ENCODE data around the gene TACR1. TPM values are rescaled to one million over a fixed set of nuclear protein-coding genes. Genes with fewer than 3 reads are reported as not detected.
A peak's percentile ranks its signal among the peaks of the same experiment; 100 is the strongest.
"Not testable (repeated sequence)": the region's sequence is repeated elsewhere in the genome, so short reads cannot be mapped to it uniquely, and the experiment has no call there.

TACR1 gene
- total RNA-seq, 2 donors from 2014 or later, result not detected

DNA sequence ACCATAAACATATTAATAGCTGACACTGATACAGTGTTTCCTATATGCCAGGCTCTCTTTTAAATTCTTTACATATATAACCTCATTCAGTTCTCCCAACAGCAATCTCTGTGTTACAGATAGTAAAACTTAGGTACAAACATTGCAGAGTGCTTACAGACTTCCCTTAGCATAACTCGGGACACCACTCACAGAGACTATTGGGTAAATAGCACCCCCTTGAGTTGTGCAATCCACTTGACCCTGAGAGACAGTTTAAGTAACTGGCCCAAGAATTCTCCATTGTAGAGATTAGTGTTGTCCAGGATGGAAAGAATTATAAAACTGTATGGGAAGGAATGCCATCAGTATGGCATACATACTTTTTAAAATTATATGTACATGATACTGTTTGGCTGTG, 130.8 kb downstream of the TACR1 start:
- Mint-ChIP-seq H3K9me3 (no peaks in the 10 kb centered on the region), H3K4me1 (no peaks in the 10 kb centered on the region), H3K4me3 (no peak overlapping the region), H3K36me3 (ENCODE audit: low read depth) (no peaks in the 10 kb centered on the region), H3K27ac (no peak overlapping the region), H3K27me3 (no peaks in the 10 kb centered on the region)
- ATAC-seq (replicated peaks), result no peak

DNA sequence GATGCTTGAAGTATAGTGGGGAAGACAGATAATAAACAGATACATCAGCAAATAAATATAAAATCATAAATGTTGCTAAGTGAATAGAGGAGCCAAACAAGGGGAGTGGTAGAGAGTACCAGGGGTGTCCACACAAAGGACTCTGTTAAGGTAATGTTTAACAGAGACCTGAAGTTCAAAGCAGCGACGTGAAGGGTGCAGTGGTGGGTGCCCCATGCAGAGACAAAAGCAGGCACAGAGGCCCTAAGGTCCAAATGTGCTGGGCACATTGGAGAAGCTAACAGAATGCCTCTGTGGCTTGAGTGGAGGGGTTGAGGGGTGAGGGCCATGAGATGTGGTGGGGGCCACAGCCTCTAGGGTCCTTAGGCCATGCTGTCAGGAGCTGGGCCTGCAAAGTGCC, 131.8 kb downstream of the TACR1 start:
- no peaks in the 10 kb centered on the region for H3K9me3 Mint-ChIP-seq
- no peak overlapping the region for H3K4me3 Mint-ChIP-seq
- no peaks in the 10 kb centered on the region for H3K36me3 Mint-ChIP-seq (ENCODE audit: low read depth)
- ATAC-seq (replicated peaks), result no peak
- H3K27me3 Mint-ChIP-seq, result no peaks in the 10 kb centered on the region
- no peak overlapping the region for H3K27ac Mint-ChIP-seq
- no peaks in the 10 kb centered on the region for H3K4me1 Mint-ChIP-seq

DNA sequence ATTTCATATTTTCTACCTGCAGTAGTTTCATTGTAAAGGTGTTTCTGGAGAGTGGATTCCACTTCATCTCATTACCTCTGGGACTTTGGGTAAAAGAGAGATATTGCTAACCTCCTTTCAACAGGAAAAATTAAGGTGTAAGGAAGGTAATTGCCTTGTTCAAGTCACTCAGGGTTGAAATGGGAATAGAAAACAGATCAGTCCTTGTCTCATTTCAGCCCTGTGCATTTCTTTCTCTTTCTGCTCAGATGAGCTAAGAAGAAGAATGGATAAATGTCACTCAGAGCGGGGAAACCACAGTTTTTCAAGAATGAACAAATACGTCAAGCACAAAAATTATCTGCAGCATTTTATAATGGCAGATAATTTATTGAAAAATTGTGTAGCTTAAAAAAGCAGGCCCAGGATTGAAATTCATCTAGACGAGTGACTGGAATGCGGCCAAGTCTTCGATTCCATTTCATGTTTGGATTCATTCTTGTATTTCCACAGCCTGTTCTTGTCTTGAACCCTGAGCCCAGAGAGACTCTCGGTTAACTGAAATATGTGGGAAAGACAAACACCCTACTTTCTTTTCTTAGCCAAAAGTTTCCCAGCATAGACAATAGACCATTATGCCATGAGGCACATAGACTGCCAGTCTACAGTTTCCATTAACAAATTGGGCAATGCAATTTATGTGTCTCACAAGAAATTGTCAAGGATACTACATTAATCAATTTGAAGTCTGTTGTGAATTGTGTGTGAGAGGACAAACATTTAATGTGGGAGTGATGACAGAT, 133.0 kb downstream of the TACR1 start:
- H3K27ac Mint-ChIP-seq, result no peak overlapping the region
- H3K27me3 Mint-ChIP-seq, result no peaks in the 10 kb centered on the region
- H3K4me1 Mint-ChIP-seq, result no peaks in the 10 kb centered on the region
- no peak for ATAC-seq (replicated peaks)
- H3K36me3 Mint-ChIP-seq (ENCODE audit: low read depth), result no peaks in the 10 kb centered on the region
- H3K9me3 Mint-ChIP-seq, result no peaks in the 10 kb centered on the region
- H3K4me3 Mint-ChIP-seq, result no peak overlapping the region

DNA sequence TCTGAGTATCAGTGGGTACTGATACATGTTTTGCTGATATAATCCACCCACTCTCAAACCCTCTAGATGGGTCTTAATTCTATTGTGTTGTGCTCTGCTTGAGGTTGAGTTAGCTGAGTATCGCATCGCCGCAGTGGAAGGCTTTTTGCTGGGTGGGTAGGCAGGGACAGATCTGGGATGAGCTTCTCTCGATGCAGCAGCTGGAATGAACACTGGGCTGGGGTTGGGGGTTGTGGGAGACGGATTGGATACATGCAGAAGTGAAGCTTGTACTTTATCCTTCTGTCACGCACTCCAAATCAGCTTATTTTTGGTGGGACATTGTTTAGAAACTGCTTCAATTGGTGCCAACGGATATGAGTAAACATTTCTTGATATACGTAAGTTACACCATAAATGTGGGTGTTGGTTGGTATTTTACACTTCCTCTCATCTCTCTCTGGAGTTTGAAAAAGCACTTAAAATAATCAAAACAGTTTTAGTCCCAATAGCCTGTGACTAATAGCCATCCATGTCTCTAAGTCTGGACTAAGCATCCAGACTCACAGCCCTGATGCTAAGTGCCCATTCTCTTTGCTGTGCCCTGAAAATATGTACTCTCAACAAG, 133.8 kb downstream of the TACR1 start:
- H3K9me3 Mint-ChIP-seq, result no peaks in the 10 kb centered on the region
- no peak overlapping the region for H3K27ac Mint-ChIP-seq
- peak; percentile 62 for ATAC-seq (replicated peaks)
- H3K4me1 Mint-ChIP-seq, result no peaks in the 10 kb centered on the region
- H3K36me3 Mint-ChIP-seq (ENCODE audit: low read depth), result no peaks in the 10 kb centered on the region
- no peaks in the 10 kb centered on the region for H3K27me3 Mint-ChIP-seq
- H3K4me3 Mint-ChIP-seq, result no peak overlapping the region

DNA sequence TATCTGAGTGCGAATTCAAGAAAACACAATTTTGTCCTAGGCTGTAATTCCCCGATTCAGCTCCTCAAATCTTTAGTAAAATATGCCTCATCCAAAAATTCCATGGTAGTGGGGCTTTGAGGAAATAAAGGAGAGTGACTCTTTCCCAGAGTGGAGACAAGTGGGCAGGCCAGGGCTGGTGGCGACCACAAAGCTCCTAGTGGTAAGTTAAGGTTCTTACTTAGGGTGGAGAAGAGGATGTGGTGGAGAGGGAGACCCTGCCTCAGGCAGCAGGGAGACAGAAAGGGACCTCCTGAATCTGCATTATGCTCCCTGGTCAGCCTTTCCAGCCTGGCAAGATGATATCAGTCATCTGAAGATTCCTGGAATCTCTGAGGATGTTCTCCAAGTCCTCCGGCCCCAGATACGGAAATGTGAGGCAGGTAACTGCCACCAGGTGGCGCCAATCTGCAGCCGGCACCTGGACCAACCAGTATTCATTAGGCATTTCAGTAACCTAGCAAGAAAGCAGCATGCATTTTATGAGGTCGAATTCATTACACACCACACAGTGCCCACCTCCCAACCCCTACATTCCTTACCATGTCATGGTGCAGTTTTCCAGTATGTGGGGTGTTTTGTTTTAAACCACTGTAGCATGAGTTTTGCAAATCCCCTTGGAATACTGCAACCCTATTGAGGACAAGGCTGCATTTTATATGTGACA, 134.5 kb downstream of the TACR1 start:
- H3K27ac Mint-ChIP-seq, result no peak overlapping the region
- ATAC-seq (replicated peaks), result peak; percentile 59
- H3K4me1 Mint-ChIP-seq, result no peaks in the 10 kb centered on the region
- no peaks in the 10 kb centered on the region for H3K36me3 Mint-ChIP-seq (ENCODE audit: low read depth)
- no peaks in the 10 kb centered on the region for H3K27me3 Mint-ChIP-seq
- H3K4me3 Mint-ChIP-seq, result no peak overlapping the region
- no peaks in the 10 kb centered on the region for H3K9me3 Mint-ChIP-seq

DNA sequence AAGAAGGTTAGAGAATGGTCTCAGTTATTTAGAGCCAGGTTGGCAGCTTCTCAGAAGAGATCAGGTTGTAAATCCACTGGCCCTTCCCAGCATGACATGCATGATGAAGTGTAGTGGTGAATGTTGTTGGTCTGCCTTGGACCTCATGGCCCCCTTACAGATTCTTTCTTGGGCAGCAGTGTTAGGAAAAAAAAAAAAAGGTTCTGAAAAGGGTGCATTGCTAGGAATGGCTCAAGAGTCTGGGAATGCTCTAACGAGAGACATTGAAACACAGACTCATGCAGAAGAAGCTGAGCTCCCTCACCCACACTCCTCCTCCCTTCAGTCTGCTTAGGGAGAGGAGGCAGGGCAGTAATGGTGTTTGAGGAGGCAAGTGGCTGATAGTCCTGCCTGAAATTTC, 135.4 kb downstream of the TACR1 start:
- ATAC-seq (replicated peaks), result no peak
- H3K9me3 Mint-ChIP-seq, result no peaks in the 10 kb centered on the region
- no peaks in the 10 kb centered on the region for H3K4me1 Mint-ChIP-seq
- H3K27me3 Mint-ChIP-seq, result no peaks in the 10 kb centered on the region
- H3K27ac Mint-ChIP-seq, result no peak overlapping the region
- no peak overlapping the region for H3K4me3 Mint-ChIP-seq
- no peaks in the 10 kb centered on the region for H3K36me3 Mint-ChIP-seq (ENCODE audit: low read depth)

DNA sequence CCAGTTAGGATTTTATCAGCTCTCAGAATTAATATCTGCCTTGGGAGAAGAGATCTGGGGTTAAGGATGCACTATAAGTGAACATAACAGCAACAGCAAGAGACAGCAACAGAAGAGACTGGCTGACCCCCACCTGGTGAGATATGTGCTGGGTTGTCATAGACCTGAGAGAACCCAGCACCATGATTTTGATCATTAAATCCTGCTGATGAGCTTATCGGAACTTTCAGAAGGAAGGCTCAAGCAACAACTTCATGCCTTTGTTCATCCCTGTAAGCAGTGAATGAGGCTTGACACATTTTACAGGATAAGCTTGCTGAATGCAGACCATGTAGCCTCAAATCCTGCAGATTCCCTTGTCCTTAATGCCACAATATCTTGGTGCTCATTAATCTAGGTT, 140.9 kb downstream of the TACR1 start:
- no peak overlapping the region for H3K27ac Mint-ChIP-seq
- ATAC-seq (replicated peaks), result no peak
- H3K4me1 Mint-ChIP-seq, result no peaks in the 10 kb centered on the region
- no peaks in the 10 kb centered on the region for H3K36me3 Mint-ChIP-seq (ENCODE audit: low read depth)
- no peaks in the 10 kb centered on the region for H3K9me3 Mint-ChIP-seq
- H3K27me3 Mint-ChIP-seq, result no peaks in the 10 kb centered on the region
- no peak overlapping the region for H3K4me3 Mint-ChIP-seq

DNA sequence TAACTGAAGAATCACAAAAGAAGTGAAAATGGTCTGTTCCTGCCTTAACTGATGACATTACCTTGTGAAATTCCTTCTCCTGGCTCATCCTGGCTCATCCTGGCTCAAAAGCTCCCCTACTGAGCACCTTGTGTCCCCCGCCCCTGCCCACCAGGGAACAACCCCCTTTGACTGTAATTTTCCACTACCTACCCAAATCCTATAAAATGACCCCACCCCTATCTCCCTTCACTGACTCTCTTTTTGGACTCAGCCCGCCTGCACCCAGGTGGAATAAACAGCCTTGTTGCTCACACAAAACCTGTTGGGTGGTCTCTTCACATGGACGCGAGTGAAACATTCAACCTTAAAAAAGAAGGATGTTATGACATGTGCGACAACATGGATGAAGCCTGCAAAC, 142.2 kb downstream of the TACR1 start:
- ATAC-seq (replicated peaks); H3K9me3 Mint-ChIP-seq; H3K27me3 Mint-ChIP-seq; H3K4me1 Mint-ChIP-seq; H3K36me3 Mint-ChIP-seq (ENCODE audit: low read depth); H3K4me3 Mint-ChIP-seq; H3K27ac Mint-ChIP-seq: not testable (repeated sequence)

DNA sequence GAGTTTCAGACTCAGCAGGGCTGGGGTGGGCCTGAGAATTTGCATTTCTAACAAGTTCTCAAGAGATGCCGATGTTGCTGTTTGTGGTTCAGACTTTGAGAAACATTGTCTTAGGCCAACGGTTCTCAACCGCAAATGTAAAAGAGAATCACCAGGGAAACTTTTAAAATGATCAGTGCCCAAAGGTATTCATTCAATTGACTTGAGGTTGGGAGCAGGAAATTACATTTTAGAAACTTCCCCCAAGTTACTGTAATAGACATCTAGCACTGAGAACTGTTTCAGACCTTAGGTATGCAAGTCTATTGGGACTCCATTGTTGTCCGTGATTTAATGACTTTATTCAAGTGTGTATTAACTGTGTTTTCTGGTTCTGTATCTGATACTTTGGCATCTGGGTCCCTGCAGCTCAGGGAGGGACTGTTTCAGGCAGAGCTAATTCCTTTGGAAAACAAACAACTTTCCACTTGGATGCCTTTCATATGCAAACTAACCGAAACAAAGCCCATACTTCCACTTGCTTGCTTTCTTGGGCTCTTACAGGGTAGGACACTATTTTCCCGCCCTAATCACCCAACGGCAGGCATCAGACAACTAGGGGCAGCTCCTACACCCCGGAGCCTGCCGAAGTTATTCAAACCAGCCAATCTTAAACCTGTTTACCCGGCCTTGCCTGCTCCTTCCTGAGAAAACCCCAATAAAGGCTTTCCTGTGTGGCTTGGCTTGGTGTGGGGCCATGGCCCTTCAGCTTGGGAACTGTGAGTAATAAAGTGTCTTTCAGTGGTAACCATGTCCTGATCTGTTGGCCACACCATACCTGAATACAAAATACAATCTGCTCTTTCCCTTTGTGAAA, 143.3 kb downstream of the TACR1 start:
- Mint-ChIP-seq H3K4me3 (no peak overlapping the region), H3K4me1 (no peaks in the 10 kb centered on the region), H3K27me3 (no peaks in the 10 kb centered on the region), H3K36me3 (ENCODE audit: low read depth) (no peaks in the 10 kb centered on the region), H3K9me3 (no peaks in the 10 kb centered on the region), H3K27ac (no peak overlapping the region)
- ATAC-seq (replicated peaks), result peak; percentile 43

DNA sequence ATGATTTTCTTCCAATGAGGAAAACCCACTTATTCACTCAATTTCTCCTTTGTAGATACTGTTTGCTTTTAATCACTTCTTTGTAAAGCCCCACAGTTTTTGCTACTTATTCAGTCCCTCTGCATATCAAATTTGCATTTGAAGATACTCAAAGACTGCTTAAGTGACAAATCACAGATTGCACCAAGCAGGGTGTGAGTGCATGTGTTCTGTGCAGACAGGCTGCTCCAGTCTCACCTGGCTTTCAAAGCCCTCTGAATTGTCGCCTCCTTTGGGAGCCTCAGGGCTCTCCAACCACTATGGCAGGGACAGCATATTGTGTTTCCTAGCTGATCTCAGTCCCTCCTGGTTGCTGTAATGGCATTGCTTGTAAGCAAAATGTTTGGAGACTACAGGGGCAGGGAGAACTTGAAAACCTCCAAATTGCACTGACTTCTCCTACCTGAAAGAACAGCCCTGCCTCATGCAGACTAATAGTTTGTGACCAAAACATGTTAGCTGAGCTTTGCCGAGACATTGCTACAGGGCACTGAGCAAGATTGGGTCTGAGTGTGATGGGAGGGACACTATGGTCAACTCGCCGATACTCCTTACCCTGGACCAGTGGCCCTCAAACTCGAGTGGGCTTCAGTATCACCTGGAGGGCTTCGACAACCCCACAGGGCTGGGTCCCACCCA, 144.0 kb downstream of the TACR1 start:
- Mint-ChIP-seq H3K9me3 (no peaks in the 10 kb centered on the region), H3K27me3 (no peaks in the 10 kb centered on the region), H3K36me3 (ENCODE audit: low read depth) (no peaks in the 10 kb centered on the region), H3K4me1 (no peaks in the 10 kb centered on the region), H3K27ac (no peak overlapping the region), H3K4me3 (no peak overlapping the region)
- no peak for ATAC-seq (replicated peaks)

DNA sequence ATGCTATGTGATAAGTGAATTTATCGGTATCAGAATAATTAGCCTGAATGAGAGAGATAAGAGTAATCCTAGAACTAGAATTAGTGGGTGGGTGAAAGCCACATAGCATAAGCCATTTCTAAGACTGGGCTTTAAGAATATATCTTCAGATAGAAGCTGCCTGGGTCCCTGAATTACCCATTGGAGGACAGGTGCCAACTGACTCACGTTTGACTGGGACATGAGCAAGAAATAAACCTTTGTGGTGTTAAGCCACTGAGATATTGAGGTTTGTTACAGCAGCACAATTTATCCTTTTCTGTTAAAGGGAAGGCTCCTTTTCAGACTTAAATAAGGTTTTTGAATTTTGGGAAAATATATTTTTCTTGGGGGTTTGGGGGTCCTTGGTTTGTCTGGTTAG, 145.0 kb downstream of the TACR1 start:
- Mint-ChIP-seq H3K4me1 (no peaks in the 10 kb centered on the region), H3K27me3 (no peaks in the 10 kb centered on the region), H3K36me3 (ENCODE audit: low read depth) (no peaks in the 10 kb centered on the region), H3K27ac (no peak overlapping the region), H3K4me3 (no peak overlapping the region), H3K9me3 (no peaks in the 10 kb centered on the region)
- ATAC-seq (replicated peaks), result no peak

DNA sequence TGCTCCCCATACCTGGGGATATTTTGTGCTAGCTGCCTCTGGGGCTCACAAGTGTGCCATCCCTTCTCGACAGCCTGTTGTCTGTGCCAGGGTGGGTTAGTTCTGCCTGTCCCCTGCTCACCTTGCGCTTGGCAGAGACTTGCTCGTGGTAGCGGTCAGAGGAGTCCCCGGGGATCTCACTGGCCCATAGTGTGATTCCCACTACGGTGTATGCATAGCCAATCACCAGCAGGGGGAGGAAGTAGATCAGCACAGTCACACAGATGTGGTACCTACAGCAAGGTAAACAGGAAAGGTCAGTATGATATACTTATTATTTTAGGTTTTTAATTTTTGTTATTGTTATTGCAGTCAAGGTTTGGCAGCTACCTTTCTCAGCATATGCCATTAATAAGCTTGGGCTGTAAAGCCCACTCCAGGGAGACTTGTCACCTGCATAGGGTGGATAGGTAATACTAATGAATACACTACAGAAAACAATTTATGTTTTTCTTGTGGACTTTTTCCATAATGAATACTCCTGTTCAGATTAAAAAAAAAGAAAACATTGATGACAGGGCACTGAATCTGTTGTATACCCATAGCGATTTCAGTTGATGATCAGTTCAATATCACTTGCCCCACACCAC, 145.7 kb downstream of the TACR1 start:
- no peak overlapping the region for H3K4me3 Mint-ChIP-seq
- H3K27ac Mint-ChIP-seq, result no peak overlapping the region
- no peaks in the 10 kb centered on the region for H3K36me3 Mint-ChIP-seq (ENCODE audit: low read depth)
- H3K27me3 Mint-ChIP-seq, result no peaks in the 10 kb centered on the region
- no peaks in the 10 kb centered on the region for H3K9me3 Mint-ChIP-seq
- ATAC-seq (replicated peaks), result peak; percentile 42
- no peaks in the 10 kb centered on the region for H3K4me1 Mint-ChIP-seq

DNA sequence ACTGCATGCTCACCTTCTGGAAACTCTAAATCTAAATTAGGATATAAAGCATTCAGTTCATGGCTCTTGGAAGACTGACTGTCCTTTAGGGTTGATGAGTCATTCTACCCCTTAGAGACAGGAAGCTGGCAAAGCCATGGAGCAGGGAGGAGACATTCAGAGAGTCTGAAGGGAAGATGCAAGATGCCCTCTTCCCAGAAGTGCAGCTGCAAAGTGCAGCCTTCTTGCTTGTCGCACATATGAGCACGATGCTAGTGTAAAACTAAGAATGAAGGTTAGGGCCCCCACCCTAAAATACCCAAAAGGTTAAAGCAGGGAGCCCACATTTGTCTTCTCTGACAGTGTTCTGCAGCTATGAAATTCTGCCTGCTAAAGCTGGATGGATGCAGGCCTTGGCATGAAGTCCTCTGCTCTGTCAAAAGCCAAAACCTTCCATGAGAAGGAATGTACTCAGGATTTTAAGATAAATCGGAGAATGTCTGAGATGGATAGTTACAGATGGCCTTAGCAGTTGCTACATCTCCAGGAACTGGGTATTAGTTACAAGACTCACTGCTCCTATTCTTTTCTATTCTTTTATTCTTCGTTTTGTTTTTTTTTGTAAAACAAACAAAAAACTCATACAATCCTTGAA, 151.2 kb downstream of the TACR1 start:
- no peak for ATAC-seq (replicated peaks)

More for the DNA sequence above, 151.2 kb downstream of the TACR1 start:
- H3K27me3 Mint-ChIP-seq, result no peaks in the 10 kb centered on the region
- no peak overlapping the region for H3K27ac Mint-ChIP-seq
- no peak overlapping the region for H3K4me3 Mint-ChIP-seq
- H3K9me3 Mint-ChIP-seq, result no peaks in the 10 kb centered on the region
- no peaks in the 10 kb centered on the region for H3K4me1 Mint-ChIP-seq
- H3K36me3 Mint-ChIP-seq (ENCODE audit: low read depth), result no peaks in the 10 kb centered on the region
